Nephron progenitor cell (in vitro differentiated cells): ENCODE results near the gene KCNMA1.

ENCODE experiments used
- DNase-seq: peaks from one replicate; pipeline ENCODE4 v3.0.0; 2021
- H3K27ac Mint-ChIP-seq: 2 replicates; pipeline ENCODE4 v1.8.0; 2021; ENCODE audit warnings: mild to moderate bottlenecking, moderate library complexity, mixed read lengths
- H3K27me3 Mint-ChIP-seq: 2 replicates; pipeline ENCODE4 v1.8.0; 2021; ENCODE audit warnings: mild to moderate bottlenecking, low read depth, mixed read lengths; ENCODE audit not compliant: poor library complexity
- H3K36me3 Mint-ChIP-seq: 2 replicates; pipeline ENCODE4 v1.8.0; 2021; ENCODE audit warnings: low read depth, mixed read lengths
- H3K4me1 Mint-ChIP-seq: 2 replicates; pipeline ENCODE4 v1.8.0; 2021; ENCODE audit warnings: mixed read lengths
- H3K4me3 Mint-ChIP-seq: 2 replicates; pipeline ENCODE4 v1.8.0; 2021; ENCODE audit warnings: mild to moderate bottlenecking, moderate library complexity, mixed read lengths
- H3K9me3 Mint-ChIP-seq: 2 replicates; pipeline ENCODE4 v1.8.0; 2021; ENCODE audit warnings: mild to moderate bottlenecking, moderate library complexity, mixed read lengths
- TF ChIP-seq, protein P1 (sequence below): fragments of 200-600 bp; sonication (generic); IDR thresholded peaks from 2 replicates; pipeline ENCODE4 v1.5.0; 2021; ENCODE audit warnings: antibody characterized with exemption

Gene KCNMA1

DNA sequence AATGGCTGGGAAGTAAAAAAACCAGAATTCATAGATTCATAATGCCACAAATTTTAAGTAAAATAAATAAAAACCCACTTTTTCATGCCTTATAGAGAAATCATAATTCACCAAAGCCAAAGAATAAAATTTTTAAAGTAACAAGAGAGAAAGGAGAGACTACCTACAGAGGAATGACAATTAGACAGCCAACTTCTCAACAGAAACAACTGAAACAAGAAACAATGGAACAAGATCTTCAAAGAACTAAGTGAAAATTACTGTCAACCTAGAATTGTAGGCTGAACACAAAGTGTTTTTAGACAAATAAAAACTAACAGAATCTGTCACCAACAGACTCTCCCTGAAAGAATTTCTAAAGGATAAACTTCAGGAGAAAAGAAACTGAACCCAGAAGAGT lies 15.6 kb upstream of the KCNMA1 start:
- Mint-ChIP-seq H3K4me1 (peaks cover 5% of the 10 kb centered on the region), H3K9me3 (peaks cover 28% of the 10 kb centered on the region), H3K27ac (no peak overlapping the region), H3K27me3 (peaks cover 15% of the 10 kb centered on the region), H3K4me3 (no peak overlapping the region), H3K36me3 (peaks cover 11% of the 10 kb centered on the region)
- TF ChIP-seq, protein P1, sequence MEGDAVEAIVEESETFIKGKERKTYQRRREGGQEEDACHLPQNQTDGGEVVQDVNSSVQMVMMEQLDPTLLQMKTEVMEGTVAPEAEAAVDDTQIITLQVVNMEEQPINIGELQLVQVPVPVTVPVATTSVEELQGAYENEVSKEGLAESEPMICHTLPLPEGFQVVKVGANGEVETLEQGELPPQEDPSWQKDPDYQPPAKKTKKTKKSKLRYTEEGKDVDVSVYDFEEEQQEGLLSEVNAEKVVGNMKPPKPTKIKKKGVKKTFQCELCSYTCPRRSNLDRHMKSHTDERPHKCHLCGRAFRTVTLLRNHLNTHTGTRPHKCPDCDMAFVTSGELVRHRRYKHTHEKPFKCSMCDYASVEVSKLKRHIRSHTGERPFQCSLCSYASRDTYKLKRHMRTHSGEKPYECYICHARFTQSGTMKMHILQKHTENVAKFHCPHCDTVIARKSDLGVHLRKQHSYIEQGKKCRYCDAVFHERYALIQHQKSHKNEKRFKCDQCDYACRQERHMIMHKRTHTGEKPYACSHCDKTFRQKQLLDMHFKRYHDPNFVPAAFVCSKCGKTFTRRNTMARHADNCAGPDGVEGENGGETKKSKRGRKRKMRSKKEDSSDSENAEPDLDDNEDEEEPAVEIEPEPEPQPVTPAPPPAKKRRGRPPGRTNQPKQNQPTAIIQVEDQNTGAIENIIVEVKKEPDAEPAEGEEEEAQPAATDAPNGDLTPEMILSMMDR = no peak
- DNase-seq = no peak

DNA sequence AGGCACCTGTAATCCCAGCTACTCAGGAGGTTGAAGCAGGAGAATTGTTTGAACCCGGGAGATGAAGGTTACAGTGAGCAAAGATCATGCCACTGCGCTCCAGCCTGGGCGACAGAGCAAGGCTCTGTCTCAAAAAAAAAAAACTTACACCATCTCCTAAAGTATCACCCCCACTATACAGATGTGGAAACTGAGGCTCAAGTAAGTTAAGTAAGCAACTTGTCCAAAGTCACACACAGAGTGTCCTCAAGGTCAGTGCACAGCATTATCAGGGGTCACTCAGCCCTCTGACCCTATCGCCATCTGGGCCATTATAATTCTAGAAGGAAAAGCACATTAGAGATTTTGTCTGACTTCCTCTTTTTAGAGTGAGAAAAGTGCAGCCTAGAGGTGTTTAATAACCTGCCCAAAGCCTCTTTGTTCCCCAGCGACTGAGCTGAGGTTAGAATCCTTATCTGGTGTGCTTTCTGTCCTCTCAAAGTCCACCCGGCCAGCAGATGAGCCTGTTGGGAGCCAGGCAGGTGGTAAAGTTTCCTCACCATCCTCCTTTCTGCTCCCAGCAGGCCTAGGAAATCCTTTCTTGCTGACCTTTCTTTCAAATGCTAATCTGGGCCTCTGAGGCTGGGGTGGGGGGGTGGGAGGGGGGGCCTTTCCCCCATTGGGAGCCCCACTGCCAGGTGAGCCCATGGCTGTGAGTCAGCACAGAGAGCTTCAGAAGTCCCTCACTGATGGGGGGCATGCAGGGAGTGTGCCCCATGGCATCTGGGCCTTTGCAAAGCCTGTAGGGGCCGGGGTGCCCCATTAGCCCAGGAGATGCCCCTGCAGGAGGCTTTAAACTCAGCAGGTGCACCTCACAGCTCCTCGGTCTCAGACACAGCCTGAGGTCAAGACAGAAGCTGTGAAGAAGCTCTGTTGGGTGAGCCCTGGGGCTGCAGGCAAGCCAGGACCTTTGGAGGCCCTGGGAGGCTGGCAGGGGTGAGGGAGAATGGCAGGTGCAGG lies 12.0 kb upstream of the KCNMA1 start:
- Mint-ChIP-seq H3K4me3 (no peak overlapping the region), H3K27ac (no peak overlapping the region), H3K36me3 (peaks cover 11% of the 10 kb centered on the region), H3K9me3 (peaks cover 38% of the 10 kb centered on the region), H3K4me1 (no peaks in the 10 kb centered on the region), H3K27me3 (peaks cover 17% of the 10 kb centered on the region)
- no peak for DNase-seq
- TF ChIP-seq, protein P1 = no peak

DNA sequence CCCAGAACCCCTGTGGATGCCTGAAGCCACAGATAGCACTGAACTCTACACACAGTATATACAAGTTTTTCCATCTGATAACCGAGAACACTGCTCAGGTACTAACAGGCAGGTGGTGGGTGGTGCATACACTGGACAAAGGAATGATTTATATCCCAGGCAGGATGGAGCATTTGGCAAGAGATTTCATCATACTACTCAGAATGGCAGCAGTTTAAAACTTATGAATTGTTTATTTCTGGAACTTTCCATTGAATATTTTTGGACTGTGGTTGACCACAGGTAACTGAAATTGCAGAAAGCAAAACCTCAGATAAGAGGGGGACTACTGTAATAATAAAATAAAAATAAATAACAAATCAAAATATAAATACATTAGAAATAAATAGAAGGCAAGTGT lies 10.9 kb upstream of the KCNMA1 start:
- Mint-ChIP-seq H3K4me3 (no peak overlapping the region), H3K4me1 (no peaks in the 10 kb centered on the region), H3K27me3 (peaks cover 17% of the 10 kb centered on the region), H3K36me3 (peaks cover 9% of the 10 kb centered on the region), H3K9me3 (peaks cover 40% of the 10 kb centered on the region), H3K27ac (no peak overlapping the region)
- DNase-seq = no peak
- TF ChIP-seq, protein P1 = no peak

DNA sequence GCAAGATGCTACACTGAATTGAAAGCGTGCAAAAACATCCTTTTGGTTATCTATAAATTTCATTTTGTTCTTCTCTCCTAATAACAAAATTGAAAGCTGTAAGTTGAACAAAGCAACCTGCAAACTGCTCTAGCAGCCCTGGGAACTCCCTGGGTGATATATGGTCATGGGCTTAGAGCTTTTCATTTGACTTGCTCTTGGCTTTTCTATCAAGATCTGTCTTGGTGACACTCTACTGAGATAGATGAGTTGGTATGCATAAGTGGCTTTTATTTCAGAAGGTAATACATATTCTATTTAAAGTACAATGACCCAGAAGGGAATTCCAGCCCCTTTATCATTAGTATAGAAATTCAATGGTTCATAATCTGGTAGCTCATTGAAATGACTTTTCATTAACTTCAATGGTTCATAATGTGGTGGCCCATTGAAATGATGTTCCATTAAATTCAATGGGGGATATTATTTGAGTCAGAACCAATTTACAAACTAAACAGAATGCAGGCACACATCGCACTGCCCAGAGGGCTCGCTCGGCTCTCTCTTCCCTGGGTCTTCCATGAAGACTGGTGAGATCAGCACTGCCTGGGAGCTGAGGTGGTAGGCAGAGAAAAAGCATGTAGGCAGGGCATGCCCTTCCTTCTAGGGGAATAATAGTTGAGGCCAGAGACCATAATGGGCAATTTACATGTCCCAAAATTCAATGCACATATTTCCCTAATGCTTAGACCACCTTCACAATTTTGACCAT lies 10.1 kb upstream of the KCNMA1 start:
- H3K36me3 Mint-ChIP-seq = peaks cover 5% of the 10 kb centered on the region
- H3K4me3 Mint-ChIP-seq = no peak overlapping the region
- peaks cover 18% of the 10 kb centered on the region for H3K27me3 Mint-ChIP-seq
- H3K9me3 Mint-ChIP-seq = peaks cover 33% of the 10 kb centered on the region
- no peaks in the 10 kb centered on the region for H3K4me1 Mint-ChIP-seq
- H3K27ac Mint-ChIP-seq = no peak overlapping the region
- TF ChIP-seq, protein P1 = no peak
- DNase-seq = no peak

DNA sequence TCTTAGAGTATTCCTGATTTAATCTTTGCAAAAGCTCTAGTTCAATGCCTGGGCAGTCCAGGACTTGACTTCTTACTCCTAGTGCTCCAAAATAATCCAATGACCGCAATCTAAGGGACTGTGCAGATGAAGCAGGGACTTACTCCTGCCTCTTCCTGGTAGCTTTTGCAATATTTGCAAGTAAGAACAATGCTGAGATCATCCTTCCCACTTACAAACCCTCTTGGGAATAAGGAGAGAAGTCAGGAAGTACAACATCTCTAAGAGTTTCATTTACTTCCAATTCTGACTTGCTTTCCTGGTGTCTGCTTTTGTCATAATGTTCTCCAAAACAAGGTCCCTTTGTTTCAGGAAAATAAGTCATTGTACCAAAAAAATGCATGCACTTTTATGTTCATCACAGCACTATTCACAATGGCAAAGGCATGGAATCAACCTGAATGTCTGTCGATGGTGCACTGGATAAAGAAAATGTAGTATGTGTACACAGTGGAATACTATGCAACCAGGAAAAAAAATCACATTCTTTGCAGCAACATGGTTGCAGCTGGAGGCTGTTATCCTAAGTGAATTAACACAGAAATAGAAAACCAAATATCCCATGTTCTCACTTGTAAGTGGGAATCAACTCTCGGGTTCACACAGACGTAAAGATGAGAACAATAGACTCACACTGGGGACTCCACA lies 7.1 kb upstream of the KCNMA1 start:
- H3K4me1 Mint-ChIP-seq = no peaks in the 10 kb centered on the region
- H3K27me3 Mint-ChIP-seq = peaks cover 37% of the 10 kb centered on the region
- peaks cover 25% of the 10 kb centered on the region for H3K9me3 Mint-ChIP-seq
- no peak overlapping the region for H3K4me3 Mint-ChIP-seq
- no peak overlapping the region for H3K27ac Mint-ChIP-seq
- TF ChIP-seq, protein P1 = no peak
- DNase-seq = no peak
- no peaks in the 10 kb centered on the region for H3K36me3 Mint-ChIP-seq
